ENCODE results near the gene C9orf78.

DNA sequence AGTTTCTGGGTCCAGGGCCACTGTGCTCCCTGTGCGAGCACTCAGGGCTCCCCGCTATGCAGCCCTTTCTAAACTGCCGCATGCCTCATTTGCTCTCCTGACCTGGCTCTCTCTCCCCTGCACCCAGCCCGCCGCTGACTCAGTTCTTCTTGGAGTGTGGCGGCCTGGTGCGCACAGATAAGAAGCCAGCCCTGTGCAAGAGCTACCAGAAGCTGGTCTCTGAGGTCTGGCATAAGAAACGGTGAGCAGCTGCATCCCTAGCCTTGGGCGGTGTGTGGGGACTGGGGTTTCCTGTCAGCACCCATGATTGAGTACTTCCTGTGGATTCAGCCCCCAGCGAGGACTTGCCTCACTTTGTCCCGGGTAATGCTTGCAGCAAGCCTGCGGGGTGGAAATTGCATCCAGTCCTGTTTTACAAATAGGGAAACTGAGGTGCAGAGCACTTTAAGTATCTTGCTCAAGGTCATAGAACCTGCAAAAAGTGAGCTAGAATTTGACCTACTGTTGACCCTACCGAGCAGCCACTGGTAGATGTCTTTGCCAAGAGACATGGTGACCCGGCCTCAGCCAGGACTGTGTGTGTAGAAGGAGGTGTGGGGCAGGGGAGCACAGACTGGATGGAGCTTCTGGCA, 28.1 kb upstream of the C9orf78 start:
- TF ChIP-seq, protein P1, sequence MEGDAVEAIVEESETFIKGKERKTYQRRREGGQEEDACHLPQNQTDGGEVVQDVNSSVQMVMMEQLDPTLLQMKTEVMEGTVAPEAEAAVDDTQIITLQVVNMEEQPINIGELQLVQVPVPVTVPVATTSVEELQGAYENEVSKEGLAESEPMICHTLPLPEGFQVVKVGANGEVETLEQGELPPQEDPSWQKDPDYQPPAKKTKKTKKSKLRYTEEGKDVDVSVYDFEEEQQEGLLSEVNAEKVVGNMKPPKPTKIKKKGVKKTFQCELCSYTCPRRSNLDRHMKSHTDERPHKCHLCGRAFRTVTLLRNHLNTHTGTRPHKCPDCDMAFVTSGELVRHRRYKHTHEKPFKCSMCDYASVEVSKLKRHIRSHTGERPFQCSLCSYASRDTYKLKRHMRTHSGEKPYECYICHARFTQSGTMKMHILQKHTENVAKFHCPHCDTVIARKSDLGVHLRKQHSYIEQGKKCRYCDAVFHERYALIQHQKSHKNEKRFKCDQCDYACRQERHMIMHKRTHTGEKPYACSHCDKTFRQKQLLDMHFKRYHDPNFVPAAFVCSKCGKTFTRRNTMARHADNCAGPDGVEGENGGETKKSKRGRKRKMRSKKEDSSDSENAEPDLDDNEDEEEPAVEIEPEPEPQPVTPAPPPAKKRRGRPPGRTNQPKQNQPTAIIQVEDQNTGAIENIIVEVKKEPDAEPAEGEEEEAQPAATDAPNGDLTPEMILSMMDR (IDR thresholded peaks at IDR 0.05), result no peak
- TF ChIP-seq POLR2A (IDR thresholded peaks at IDR 0.05), result no peak

Measured in esophagus squamous epithelium (tissue), 4 donors.